Posterior cingulate gyrus (tissue), 11 donors: Measurements from ENCODE around the gene PLEKHF1.
"Not testable (repeated sequence)": the region's sequence is repeated elsewhere in the genome, so short reads cannot be mapped to it uniquely, and the experiment has no call there.

Source experiments
- DNase-seq, 10 donors: peaks; one replicate each; pipeline versions ENCODE4 v3.0.0 to v3.0.0-alpha.2; 2020 to 2021; ENCODE audit warnings: mixed read lengths in 3 of 10
- intact Hi-C: fragments of 100-400 bp; cut with DNase I; formaldehyde crosslinking; loops from one replicate; pipeline ENCODE4 v1.15.1; 2023

The PLEKHF1 gene

GRCh38 chr19:29665215-29665825, at the start of gene PLEKHF1:
Gene PLEKHF1 (plus strand): TSS chr19:29665461. CDS start chr19:29673840, 8,379 bp downstream.
- DNase-seq: peak; percentile 85 to 99 (median 90)
- intact Hi-C loops: loop anchor here (2.0 kb wide), 1 partner anchor 51 kb away; no protein-coding TSS in a partner anchor

- DNase-seq: peak in 3 of 10 donors; percentile 54 to 76 (median 59)
- intact Hi-C loops: no loop called here
These were observed 49.3 kb upstream of the PLEKHF1 start for GRCh38 chr19:29615891-29616425.

GRCh38 chr19:29616541-29616940, 48.7 kb upstream of the PLEKHF1 start:
- DNase-seq: peak in 3 of 10 donors; percentile 64 to 82 (median 70)
- intact Hi-C loops: no loop called here

- intact Hi-C loops: no loop called here
These were observed 47.6 kb upstream of the PLEKHF1 start for GRCh38 chr19:29617366-29618266.

GRCh38 chr19:29618434-29618833, 46.8 kb upstream of the PLEKHF1 start:
- intact Hi-C loops: no loop called here
- DNase-seq: peak in 2 of 10 donors; percentile 63 to 65

More at GRCh38 chr19:29617366-29618266, 47.6 kb upstream of the PLEKHF1 start:
- DNase-seq: peak in 3 of 10 donors; percentile 50 to 82 (median 59)

- peak in 3 of 10 donors; percentile 11 to 58 (median 52) for DNase-seq
- intact Hi-C loops: no loop called here
These were observed 46.4 kb upstream of the PLEKHF1 start for GRCh38 chr19:29618871-29619270.

GRCh38 chr19:29620931-29621351, 44.3 kb upstream of the PLEKHF1 start:
- intact Hi-C loops: no loop called here
- peak in 3 of 10 donors; percentile 59 to 66 (median 65) for DNase-seq

GRCh38 chr19:29622166-29623070, 42.8 kb upstream of the PLEKHF1 start:
- DNase-seq: peak in 2 of 10 donors; percentile 58 to 62
- intact Hi-C loops: no loop called here

- intact Hi-C loops: no loop called here
- peak in 2 of 10 donors; percentile 53 to 64 for DNase-seq
These were observed 41.4 kb upstream of the PLEKHF1 start for GRCh38 chr19:29623726-29624488.

- intact Hi-C loops: no loop called here
- peak in 2 of 10 donors; percentile 12 to 62 for DNase-seq
These were observed 40.6 kb upstream of the PLEKHF1 start for GRCh38 chr19:29624489-29625185.

GRCh38 chr19:29625186-29625651, 40.0 kb upstream of the PLEKHF1 start:
- peak in 3 of 10 donors; percentile 26 to 35 (median 29) for DNase-seq
- intact Hi-C loops: no loop called here

- DNase-seq: peak in 3 of 10 donors; percentile 26 to 69 (median 35)
- intact Hi-C loops: no loop called here
These were observed 38.9 kb upstream of the PLEKHF1 start for GRCh38 chr19:29626386-29626785.

- DNase-seq: peak in 3 of 10 donors; percentile 16 to 32 (median 22)
- intact Hi-C loops: not testable (repeated sequence)
These were observed 38.4 kb upstream of the PLEKHF1 start for GRCh38 chr19:29626832-29627231.

- DNase-seq: peak in 2 of 10 donors; percentile 30 to 48
- intact Hi-C loops: no loop called here
These were observed 36.4 kb upstream of the PLEKHF1 start for GRCh38 chr19:29628661-29629385.

- peak in 2 of 10 donors; percentile 0 to 16 for DNase-seq
- intact Hi-C loops: no loop called here
These were observed 35.3 kb upstream of the PLEKHF1 start for GRCh38 chr19:29629836-29630534.

- DNase-seq: no peak
- intact Hi-C loops: no loop called here
These were observed 34.6 kb upstream of the PLEKHF1 start for GRCh38 chr19:29630655-29631054.

GRCh38 chr19:29631450-29631849, 33.8 kb upstream of the PLEKHF1 start:
- DNase-seq: peak in 1 of 10 donors; percentile 14
- intact Hi-C loops: no loop called here
